ENCODE data around the gene CCDC170. TPM values are rescaled to one million over a fixed set of nuclear protein-coding genes. Genes with fewer than 3 reads are reported as not detected.
"Not testable (repeated sequence)": the region's sequence is repeated elsewhere in the genome, so short reads cannot be mapped to it uniquely, and the experiment has no call there.

The CCDC170 gene
- total RNA-seq, 1 experiment from 2014 or later, result not detected

DNA sequence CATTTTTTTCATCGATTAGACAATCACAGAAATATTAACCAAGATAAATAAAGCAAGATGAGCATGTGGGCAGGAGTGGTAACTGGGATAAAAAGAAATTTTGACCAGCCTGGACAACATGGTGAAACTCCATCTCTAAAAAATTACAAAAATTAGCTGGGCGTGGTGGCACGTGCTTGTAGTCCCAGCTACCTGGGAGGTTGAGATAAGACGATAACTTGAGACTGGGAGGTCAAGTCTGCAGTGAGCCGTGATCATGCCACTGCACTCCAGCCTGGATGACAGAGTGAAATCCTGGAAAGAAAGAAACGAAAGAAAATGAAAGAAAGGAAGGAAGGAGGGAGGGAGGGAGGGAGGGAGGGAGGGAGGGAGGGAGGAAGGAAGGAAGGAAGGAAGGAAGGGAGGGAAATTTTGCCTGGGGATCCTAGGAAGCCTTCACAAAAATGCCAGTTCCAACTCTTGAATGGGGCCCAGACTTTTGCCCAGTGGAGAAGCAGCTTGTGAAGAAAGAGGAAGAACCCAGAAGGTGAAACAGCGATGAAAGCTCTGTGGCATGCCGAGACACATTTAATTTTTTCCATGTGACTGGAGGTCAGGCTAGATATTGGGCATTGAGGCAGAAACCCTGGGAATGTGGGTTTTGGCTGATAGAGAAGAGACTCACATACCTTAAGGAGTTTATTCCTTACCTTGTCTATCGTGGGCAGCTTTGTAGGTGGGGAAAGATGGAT lies 20.3 kb downstream of the CCDC170 start:
- Histone ChIP-seq H3K9me3 (ENCODE audit: control insufficient read depth, insufficient read depth, low read depth, low read length) (no peaks in the 10 kb centered on the region; the same call in 1 of the 2 replicates), H3K27ac (ENCODE audit: low read length) (no peak overlapping the region), H3K4me3 (ENCODE audit: low read depth in 2 of 2, low read length in 2 of 2) (no peak overlapping the region), H3K36me3 (ENCODE audit: control insufficient read depth, insufficient read depth, low read length) (no peaks in the 10 kb centered on the region), H3K4me1 (ENCODE audit: control insufficient read depth, insufficient read depth, low read length) (no peaks in the 10 kb centered on the region), H3K27me3 (ENCODE audit: control insufficient read depth, insufficient read depth, low read length) (no peaks in the 10 kb centered on the region)
- no peak for DNase-seq (ENCODE audit: low read depth, low spot score)
- POLR2A ChIA-PET, result interaction anchor here (0.6 kb wide), 1 partner anchor 19 kb away, joined by 3 read pairs; no protein-coding TSS in a partner anchor
- in situ Hi-C loops (cut with HindIII; ENCODE audit: low pct_unique_long_range_greater_than_20kb, low sequenced_read_pairs), result no loop called here
- ATAC-seq, result no peak
- TF ChIP-seq, protein P1, sequence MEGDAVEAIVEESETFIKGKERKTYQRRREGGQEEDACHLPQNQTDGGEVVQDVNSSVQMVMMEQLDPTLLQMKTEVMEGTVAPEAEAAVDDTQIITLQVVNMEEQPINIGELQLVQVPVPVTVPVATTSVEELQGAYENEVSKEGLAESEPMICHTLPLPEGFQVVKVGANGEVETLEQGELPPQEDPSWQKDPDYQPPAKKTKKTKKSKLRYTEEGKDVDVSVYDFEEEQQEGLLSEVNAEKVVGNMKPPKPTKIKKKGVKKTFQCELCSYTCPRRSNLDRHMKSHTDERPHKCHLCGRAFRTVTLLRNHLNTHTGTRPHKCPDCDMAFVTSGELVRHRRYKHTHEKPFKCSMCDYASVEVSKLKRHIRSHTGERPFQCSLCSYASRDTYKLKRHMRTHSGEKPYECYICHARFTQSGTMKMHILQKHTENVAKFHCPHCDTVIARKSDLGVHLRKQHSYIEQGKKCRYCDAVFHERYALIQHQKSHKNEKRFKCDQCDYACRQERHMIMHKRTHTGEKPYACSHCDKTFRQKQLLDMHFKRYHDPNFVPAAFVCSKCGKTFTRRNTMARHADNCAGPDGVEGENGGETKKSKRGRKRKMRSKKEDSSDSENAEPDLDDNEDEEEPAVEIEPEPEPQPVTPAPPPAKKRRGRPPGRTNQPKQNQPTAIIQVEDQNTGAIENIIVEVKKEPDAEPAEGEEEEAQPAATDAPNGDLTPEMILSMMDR (IDR thresholded peaks at IDR 0.05), result no peak
- TF ChIP-seq, protein P2, sequence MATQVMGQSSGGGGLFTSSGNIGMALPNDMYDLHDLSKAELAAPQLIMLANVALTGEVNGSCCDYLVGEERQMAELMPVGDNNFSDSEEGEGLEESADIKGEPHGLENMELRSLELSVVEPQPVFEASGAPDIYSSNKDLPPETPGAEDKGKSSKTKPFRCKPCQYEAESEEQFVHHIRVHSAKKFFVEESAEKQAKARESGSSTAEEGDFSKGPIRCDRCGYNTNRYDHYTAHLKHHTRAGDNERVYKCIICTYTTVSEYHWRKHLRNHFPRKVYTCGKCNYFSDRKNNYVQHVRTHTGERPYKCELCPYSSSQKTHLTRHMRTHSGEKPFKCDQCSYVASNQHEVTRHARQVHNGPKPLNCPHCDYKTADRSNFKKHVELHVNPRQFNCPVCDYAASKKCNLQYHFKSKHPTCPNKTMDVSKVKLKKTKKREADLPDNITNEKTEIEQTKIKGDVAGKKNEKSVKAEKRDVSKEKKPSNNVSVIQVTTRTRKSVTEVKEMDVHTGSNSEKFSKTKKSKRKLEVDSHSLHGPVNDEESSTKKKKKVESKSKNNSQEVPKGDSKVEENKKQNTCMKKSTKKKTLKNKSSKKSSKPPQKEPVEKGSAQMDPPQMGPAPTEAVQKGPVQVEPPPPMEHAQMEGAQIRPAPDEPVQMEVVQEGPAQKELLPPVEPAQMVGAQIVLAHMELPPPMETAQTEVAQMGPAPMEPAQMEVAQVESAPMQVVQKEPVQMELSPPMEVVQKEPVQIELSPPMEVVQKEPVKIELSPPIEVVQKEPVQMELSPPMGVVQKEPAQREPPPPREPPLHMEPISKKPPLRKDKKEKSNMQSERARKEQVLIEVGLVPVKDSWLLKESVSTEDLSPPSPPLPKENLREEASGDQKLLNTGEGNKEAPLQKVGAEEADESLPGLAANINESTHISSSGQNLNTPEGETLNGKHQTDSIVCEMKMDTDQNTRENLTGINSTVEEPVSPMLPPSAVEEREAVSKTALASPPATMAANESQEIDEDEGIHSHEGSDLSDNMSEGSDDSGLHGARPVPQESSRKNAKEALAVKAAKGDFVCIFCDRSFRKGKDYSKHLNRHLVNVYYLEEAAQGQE (IDR thresholded peaks at IDR 0.05; ENCODE audit: insufficient read depth in 1 of 2, low read depth in 2 of 2, low read length in 1 of 2), result no peak
- no peak for TF ChIP-seq SIN3A (IDR thresholded peaks at IDR 0.05; ENCODE audit: borderline replicate concordance, insufficient read depth, low read depth, low read length)
- TF ChIP-seq TCF7L2 (IDR thresholded peaks at IDR 0.05; ENCODE audit: low read depth, low read length), result no peak
- no peak for TF ChIP-seq POLR2AphosphoS5 (IDR thresholded peaks at IDR 0.05; ENCODE audit: low read depth, low read length)
- intact Hi-C loops (cut with micrococcal nuclease; ENCODE audit: unreplicated experiment), result no loop called here
- CTCF ChIA-PET, result no interaction called here
- BruUV-seq (replicated peaks), result no TSS peak

DNA sequence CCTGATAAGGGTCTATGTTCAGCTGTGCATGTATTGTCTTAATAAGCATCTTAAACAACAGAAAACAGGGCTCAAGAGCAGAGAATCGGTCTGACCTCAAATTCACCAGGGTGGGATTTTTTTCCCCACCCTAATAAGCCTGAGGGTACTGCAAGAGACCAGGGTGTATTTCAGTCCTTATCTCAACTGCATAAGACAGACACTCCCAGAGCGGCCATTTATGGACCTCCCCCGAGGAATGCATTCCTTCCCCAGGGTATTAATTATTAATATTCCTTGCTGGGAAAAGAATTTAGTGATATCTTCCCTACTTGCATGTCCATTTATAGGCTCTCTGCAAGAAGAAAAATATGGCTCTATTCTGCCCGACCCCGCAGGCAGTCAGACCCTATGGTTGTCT lies 25.2 kb downstream of the CCDC170 start:
- H3K9me3 ChIP-seq (ENCODE audit: control insufficient read depth, insufficient read depth, low read depth, low read length); H3K4me1 ChIP-seq (ENCODE audit: control insufficient read depth, insufficient read depth, low read length); H3K27ac ChIP-seq (ENCODE audit: low read length); H3K27me3 ChIP-seq (ENCODE audit: control insufficient read depth, insufficient read depth, low read length); intact Hi-C loops (cut with micrococcal nuclease; ENCODE audit: unreplicated experiment); H3K36me3 ChIP-seq (ENCODE audit: control insufficient read depth, insufficient read depth, low read length); ATAC-seq; DNase-seq (ENCODE audit: low read depth, low spot score); POLR2A ChIA-PET; BruUV-seq (replicated peaks); H3K4me3 ChIP-seq (ENCODE audit: low read depth in 2 of 2, low read length in 2 of 2); CTCF ChIA-PET; in situ Hi-C loops (cut with HindIII; ENCODE audit: low pct_unique_long_range_greater_than_20kb, low sequenced_read_pairs): not testable (repeated sequence)

DNA sequence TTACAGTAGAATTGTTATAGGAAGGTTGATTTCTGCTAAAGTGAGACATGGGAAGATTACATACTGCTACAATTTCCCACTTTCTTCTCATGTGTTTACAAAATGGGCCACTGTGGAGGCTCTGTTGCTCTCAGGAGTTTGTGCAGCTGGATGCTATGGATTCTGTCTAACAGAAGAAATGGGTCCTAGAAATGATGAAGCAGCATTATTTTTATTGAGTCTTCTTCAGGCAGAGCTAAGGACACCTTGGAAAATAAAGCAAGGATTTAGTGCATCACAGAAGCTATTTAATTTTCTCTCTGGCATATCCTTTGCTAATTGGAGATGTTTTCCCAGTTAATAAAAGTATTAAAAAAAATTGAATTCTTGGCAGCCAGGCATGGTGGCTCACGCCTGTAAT lies 29.2 kb downstream of the CCDC170 start:
- no peak for TF ChIP-seq SIN3A (IDR thresholded peaks at IDR 0.05; ENCODE audit: borderline replicate concordance, insufficient read depth, low read depth, low read length)
- TF ChIP-seq, protein P1 (IDR thresholded peaks at IDR 0.05), result no peak
- TF ChIP-seq TCF7L2 (IDR thresholded peaks at IDR 0.05; ENCODE audit: low read depth, low read length), result no peak
- TF ChIP-seq POLR2AphosphoS5 (IDR thresholded peaks at IDR 0.05; ENCODE audit: low read depth, low read length), result no peak
- TF ChIP-seq, protein P2 (IDR thresholded peaks at IDR 0.05; ENCODE audit: insufficient read depth in 1 of 2, low read depth in 2 of 2, low read length in 1 of 2), result no peak
- ATAC-seq, result no peak
- intact Hi-C loops (cut with micrococcal nuclease; ENCODE audit: unreplicated experiment), result no loop called here
- BruUV-seq (replicated peaks), result no TSS peak
- Histone ChIP-seq H3K36me3 (ENCODE audit: control insufficient read depth, insufficient read depth, low read length) (no peaks in the 10 kb centered on the region), H3K27me3 (ENCODE audit: control insufficient read depth, insufficient read depth, low read length) (no peaks in the 10 kb centered on the region), H3K27ac (ENCODE audit: low read length) (no peak overlapping the region), H3K4me1 (ENCODE audit: control insufficient read depth, insufficient read depth, low read length) (no peaks in the 10 kb centered on the region), H3K4me3 (ENCODE audit: low read depth in 2 of 2, low read length in 2 of 2) (no peak overlapping the region), H3K9me3 (ENCODE audit: control insufficient read depth, insufficient read depth, low read depth, low read length) (no peaks in the 10 kb centered on the region; the same call in 1 of the 2 replicates)
- ChIA-PET CTCF (no interaction called here), POLR2A (no interaction called here)
- in situ Hi-C loops (cut with HindIII; ENCODE audit: low pct_unique_long_range_greater_than_20kb, low sequenced_read_pairs), result no loop called here
- no peak for DNase-seq (ENCODE audit: low read depth, low spot score)

Measured in Panc1 (cell line).